Measurements from ENCODE around the gene CYP11A1. TPM values are rescaled to one million over a fixed set of nuclear protein-coding genes. Genes with fewer than 3 reads are reported as not detected.

CYP11A1 gene
- total RNA-seq, 2 experiments from 2014 or later, result 0.29 to 0.31 TPM

- ChIA-PET CTCF (interaction anchor here (0.6 to 17.3 kb wide), 37 partner anchors 7 to 395 kb away, joined by 3 to 840 read pairs (median 5); partner anchors contain the start of genes ARID3B, CLK3, SEMA7A and UBL7), POLR2A (interaction anchor here (0.7 to 1.9 kb wide), 9 partner anchors 10 to 247 kb away, joined by 3 to 9 read pairs (median 3); no protein-coding TSS in a partner anchor)
- Mint-ChIP-seq H3K4me1 (ENCODE audit: low read depth) (peaks cover 39% of the 10 kb centered on the region), H3K36me3 (ENCODE audit: low read depth) (no peaks in the 10 kb centered on the region), H3K27me3 (peaks cover 6% of the 10 kb centered on the region), H3K27ac (peak overlapping the region; percentile 63), H3K4me3 (peak overlapping the region; percentile 74), H3K9me3 (no peaks in the 10 kb centered on the region)
- TF ChIP-seq, protein P1, sequence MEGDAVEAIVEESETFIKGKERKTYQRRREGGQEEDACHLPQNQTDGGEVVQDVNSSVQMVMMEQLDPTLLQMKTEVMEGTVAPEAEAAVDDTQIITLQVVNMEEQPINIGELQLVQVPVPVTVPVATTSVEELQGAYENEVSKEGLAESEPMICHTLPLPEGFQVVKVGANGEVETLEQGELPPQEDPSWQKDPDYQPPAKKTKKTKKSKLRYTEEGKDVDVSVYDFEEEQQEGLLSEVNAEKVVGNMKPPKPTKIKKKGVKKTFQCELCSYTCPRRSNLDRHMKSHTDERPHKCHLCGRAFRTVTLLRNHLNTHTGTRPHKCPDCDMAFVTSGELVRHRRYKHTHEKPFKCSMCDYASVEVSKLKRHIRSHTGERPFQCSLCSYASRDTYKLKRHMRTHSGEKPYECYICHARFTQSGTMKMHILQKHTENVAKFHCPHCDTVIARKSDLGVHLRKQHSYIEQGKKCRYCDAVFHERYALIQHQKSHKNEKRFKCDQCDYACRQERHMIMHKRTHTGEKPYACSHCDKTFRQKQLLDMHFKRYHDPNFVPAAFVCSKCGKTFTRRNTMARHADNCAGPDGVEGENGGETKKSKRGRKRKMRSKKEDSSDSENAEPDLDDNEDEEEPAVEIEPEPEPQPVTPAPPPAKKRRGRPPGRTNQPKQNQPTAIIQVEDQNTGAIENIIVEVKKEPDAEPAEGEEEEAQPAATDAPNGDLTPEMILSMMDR (IDR thresholded peaks at IDR 0.05), result peak; percentile 92
- DNase-seq, result peak; percentile 97
- peak; percentile 90 for ATAC-seq
- intact Hi-C loops (cut with micrococcal nuclease), result loop anchor here (2.0 to 5.0 kb wide), 3 partner anchors 65 to 258 kb away; no protein-coding TSS in a partner anchor
These were observed 6.5 kb upstream of the CYP11A1 start for GRCh38 chr15:74373731-74374647.

DNA sequence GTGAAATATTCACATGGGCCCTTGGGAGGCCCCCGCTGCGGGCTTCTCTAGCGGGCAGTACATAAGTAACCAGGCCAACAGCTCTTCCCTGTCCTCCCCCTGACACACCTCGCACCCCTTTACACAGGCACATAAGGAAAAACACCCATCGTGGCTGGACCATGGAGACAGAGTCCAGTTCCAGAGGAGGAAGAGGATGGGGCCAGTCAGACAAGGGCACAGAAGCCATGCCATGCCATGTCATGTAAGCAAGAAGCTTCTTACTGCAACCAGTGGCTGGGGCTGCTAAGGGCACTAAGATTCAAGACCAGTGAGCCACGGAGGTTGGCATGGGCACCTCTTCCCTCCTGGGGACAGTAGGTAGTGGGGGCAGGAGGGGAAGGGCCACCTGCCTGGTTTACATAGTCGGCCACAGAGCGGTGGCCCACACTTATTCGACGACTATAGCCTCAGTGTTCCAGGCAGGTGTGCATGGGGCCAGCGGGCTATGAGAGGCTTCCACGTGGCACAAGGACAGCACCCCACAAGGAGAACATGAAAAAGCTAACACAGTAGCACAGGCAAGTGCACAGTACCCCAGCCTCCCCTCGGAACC lies 5.7 kb upstream of the CYP11A1 start:
- H3K27ac Mint-ChIP-seq, result no peak overlapping the region
- ATAC-seq, result no peak
- H3K27me3 Mint-ChIP-seq, result peaks cover 10% of the 10 kb centered on the region
- peak overlapping the region; percentile 74 for H3K4me3 Mint-ChIP-seq
- H3K4me1 Mint-ChIP-seq (ENCODE audit: low read depth), result peaks cover 30% of the 10 kb centered on the region
- DNase-seq, result no peak
- intact Hi-C loops (cut with micrococcal nuclease), result loop anchor here (5.0 kb wide), 2 partner anchors 114 to 259 kb away; no protein-coding TSS in a partner anchor
- no peaks in the 10 kb centered on the region for H3K36me3 Mint-ChIP-seq (ENCODE audit: low read depth)
- TF ChIP-seq, protein P1 (IDR thresholded peaks at IDR 0.05), result no peak
- CTCF ChIA-PET, result interaction anchor here (0.7 to 17.3 kb wide), 18 partner anchors 9 to 395 kb away, joined by 3 to 840 read pairs (median 6); partner anchors contain the start of genes CLK3, SEMA7A and UBL7
- H3K9me3 Mint-ChIP-seq, result no peaks in the 10 kb centered on the region
- POLR2A ChIA-PET, result interaction anchor here (0.6 to 1.4 kb wide), 6 partner anchors 11 to 437 kb away, joined by 3 to 6 read pairs (median 3); no protein-coding TSS in a partner anchor

DNA sequence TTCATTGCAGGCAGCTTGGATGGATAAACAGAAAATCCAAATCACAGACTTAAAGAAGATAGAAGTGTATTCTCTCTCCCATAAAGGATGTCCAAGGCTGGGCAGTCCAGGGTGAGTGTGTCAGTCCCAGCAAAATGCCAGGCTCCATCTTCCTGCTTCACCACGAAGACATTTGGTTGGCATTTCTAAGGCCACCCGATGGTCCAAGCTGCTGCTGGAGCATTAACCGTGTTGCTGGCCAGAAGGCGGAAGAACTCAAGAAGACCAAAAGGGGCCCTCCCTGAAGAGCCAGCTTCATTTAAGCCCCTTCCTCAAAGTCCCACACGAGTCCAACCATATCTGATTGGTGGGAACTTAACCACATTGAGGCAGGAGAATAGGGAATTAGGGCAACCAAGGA lies 3.0 kb upstream of the CYP11A1 start:
- CTCF ChIA-PET, result interaction anchor here (1.2 to 17.3 kb wide), 5 partner anchors 12 to 252 kb away, joined by 3 to 840 read pairs (median 7); partner anchors contain the start of gene SEMA7A
- intact Hi-C loops (cut with micrococcal nuclease), result loop anchor here (5.0 kb wide), 2 partner anchors 117 to 262 kb away; no protein-coding TSS in a partner anchor
- DNase-seq, result no peak
- no peak for ATAC-seq
- Mint-ChIP-seq H3K4me1 (ENCODE audit: low read depth) (peaks cover 11% of the 10 kb centered on the region), H3K27me3 (peaks cover 15% of the 10 kb centered on the region), H3K4me3 (no peak overlapping the region), H3K27ac (no peak overlapping the region), H3K36me3 (ENCODE audit: low read depth) (no peaks in the 10 kb centered on the region), H3K9me3 (no peaks in the 10 kb centered on the region)
- TF ChIP-seq, protein P1 (IDR thresholded peaks at IDR 0.05), result no peak
- POLR2A ChIA-PET, result no interaction called here

DNA sequence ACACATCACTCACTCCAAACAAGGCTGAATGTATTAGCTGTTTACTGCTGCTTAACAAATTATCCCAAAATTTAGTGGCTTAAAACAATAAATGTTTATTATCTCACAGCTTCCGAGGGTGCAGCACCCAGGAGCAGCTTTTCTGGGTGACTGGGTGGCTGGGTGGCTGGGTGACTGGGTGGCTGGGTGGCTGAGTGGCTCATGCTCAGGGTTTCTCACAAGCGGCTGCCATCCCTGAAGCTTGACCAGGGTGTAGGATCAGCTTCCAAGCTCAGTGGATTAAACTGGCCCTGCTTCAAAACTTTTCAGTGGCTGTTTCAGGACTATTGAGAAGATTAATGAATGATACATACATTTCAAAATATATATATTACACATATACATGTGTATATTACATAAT lies 2.3 kb upstream of the CYP11A1 start:
- intact Hi-C loops (cut with micrococcal nuclease), result loop anchor here (5.0 kb wide), 2 partner anchors 118 to 263 kb away; no protein-coding TSS in a partner anchor
- Mint-ChIP-seq H3K4me1 (ENCODE audit: low read depth) (peaks cover 8% of the 10 kb centered on the region), H3K9me3 (no peaks in the 10 kb centered on the region), H3K27me3 (peaks cover 21% of the 10 kb centered on the region), H3K27ac (no peak overlapping the region), H3K4me3 (no peak overlapping the region), H3K36me3 (ENCODE audit: low read depth) (no peaks in the 10 kb centered on the region)
- DNase-seq (no peak), ATAC-seq (no peak)
- ChIA-PET CTCF (interaction anchor here (0.8 to 1.4 kb wide), 6 partner anchors 13 to 401 kb away, joined by 3 to 6 read pairs (median 3); no protein-coding TSS in a partner anchor), POLR2A (no interaction called here)
- TF ChIP-seq, protein P1 (IDR thresholded peaks at IDR 0.05), result no peak

All from activated CD8-positive, alpha-beta T cell treated with anti-CD3 and anti-CD28 coated beads for 36 hours (primary cell).